Pancreas (tissue), 10 donors: ENCODE results near the gene DHRSX. TPM values are rescaled to one million over a fixed set of nuclear protein-coding genes. Genes with fewer than 3 reads are reported as not detected.

Experiments
- ATAC-seq, 4 donors: fragments of 200-7000 bp; cut with Tn5 transposase; one replicate each; pipeline versions ENCODE4 v1.8.0 to v1.9.1; 2020; ENCODE audit warnings: mild to moderate bottlenecking in 4 of 4, moderate library complexity in 4 of 4
- DNase-seq, 6 donors: peaks; one replicate each; pipeline ENCODE4 v3.0.0-alpha.2; 2020
- FAIRE-seq: peaks from 2 replicates; lab custom pipeline; 2012; peaks lifted over from hg19 to GRCh38; lab: Jason Lieb, UNC
- H3K27ac ChIP-seq, 4 donors: fragments of 200-600 bp; sonication (generic); 1 replicate in 3 of 4; 2 replicates in 1 of 4; pipeline versions ENCODE4 v1.5.0 to v1.8.0; 2020
- H3K27me3 ChIP-seq, 4 donors: fragments of 200-600 bp; one replicate each; pipeline ENCODE4 v1.8.0; 2021
- H3K36me3 ChIP-seq, 3 donors: fragments of 200-600 bp; sonication (generic) in 1 of 3; one replicate each; pipeline versions ENCODE4 v1.5.0 to v1.8.0; 2020 to 2021
- H3K4me1 ChIP-seq, 3 donors: fragments of 200-600 bp; one replicate each; pipeline ENCODE4 v1.8.0; 2021
- H3K4me3 ChIP-seq, 4 donors: fragments of 200-600 bp; sonication (generic) in 2 of 4; one replicate each; pipeline versions ENCODE4 v1.5.0 to v1.8.0; 2020 to 2021
- H3K9me3 ChIP-seq, 4 donors: fragments of 200-600 bp; one replicate each; pipeline ENCODE4 v1.8.0; 2021
- CTCF ChIP-seq, 4 donors: fragments of 200-600 bp; sonication (generic) in 3 of 4; IDR thresholded peaks; one replicate each; pipeline versions ENCODE4 v1.5.0 to v1.8.0; 2021; ENCODE audit warnings: antibody characterized with exemption in 4 of 4
- WGBS, 2 donors: extraction: QIAGEN DNeasy Blood & Tissue Kit; methylation state at CpG; one replicate each; pipeline ENCODE4 v1.1.7; 2013; 5-methylcytosine and 5-hydroxymethylcytosine counted together
- intact Hi-C, 3 donors: fragments of 100-400 bp; cut with DNase I; formaldehyde crosslinking; loops; one replicate each; pipeline versions ENCODE4 v1.11.1 to v1.14.2; 2022
- polyA plus RNA-seq, 2 donors: library from polyadenylated mRNA; stranded (reverse); fragments of 200-250 nt; gene quantifications; one replicate each; pipeline ENCODE4 v1.2.3, GENCODE V29; 2013
- total RNA-seq, 6 donors: library from RNA; stranded (reverse); fragmentation: NEBNext Ultra II Directional in 4 of 6; extraction: Animal tissue kit (Norgen Biotek cat#: 25700) in 4 of 6; gene quantifications; one replicate each; pipeline versions ENCODE4 v1.2.1 to v1.2.4, GENCODE V29; 2021 to 2023
- donor health status: healthy with polysubstance abuse.
- donor health status: DM: no; HTN: no; CAD: no; lungs with moderate emphysema.
- donor health status: DM: no; HTN: no; CAD: no.
- donor health status: control.
- donor health status: control.
- donor health status: Bipolar disorder and iron deficiency.
- donor health status: DM: yes; HTN: yes; CAD: no.
- donor health status: DM: no; HTN: no; CAD: no.
- donor health status: DM: no; HTN: no; CAD: no.
- donor health status: DM: yes; HTN: yes; CAD: no.

Gene DHRSX
- total and polyA plus RNA-seq, 8 donors, result 8.1 to 26.5 (median 17.2) TPM

- intact Hi-C loops, result no loop called here
- no peak for TF ChIP-seq CTCF (IDR thresholded peaks at IDR 0.05)
- H3K36me3 ChIP-seq, result no peaks in the 10 kb centered on the region
- no peaks in the 10 kb centered on the region for H3K9me3 ChIP-seq
- H3K27ac ChIP-seq, result no peak overlapping the region
- no peaks in the 10 kb centered on the region for H3K27me3 ChIP-seq
- no peaks in the 10 kb centered on the region for H3K4me1 ChIP-seq
- H3K4me3 ChIP-seq, result no peak overlapping the region
- ATAC-seq (no peak), FAIRE-seq (no peak), DNase-seq (no peak)
- 88 to 92% methylated on average over 6 of the region's 6 CpGs for WGBS, 2 donors
Measured at GRCh38 chrX:2301901-2302300, 198.9 kb downstream of the DHRSX start.

DNA sequence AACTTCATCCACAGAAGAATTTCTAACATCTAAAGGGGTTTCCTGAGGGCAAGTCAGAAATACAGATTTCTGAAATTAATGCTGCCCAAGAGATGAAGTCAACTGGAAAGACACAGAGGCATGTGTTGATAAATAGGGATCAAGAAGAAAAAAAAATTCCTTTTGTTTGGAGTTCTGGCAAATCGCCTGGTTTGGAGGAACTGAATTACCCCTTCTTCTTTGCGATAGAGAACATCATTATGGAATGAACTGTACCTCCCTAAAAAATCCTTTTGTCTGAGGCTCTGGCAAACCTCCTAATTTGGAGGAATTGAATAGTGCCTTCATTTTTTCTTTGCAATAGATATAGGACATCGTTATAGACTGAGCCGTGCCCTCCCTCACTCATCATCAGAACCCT lies 200.9 kb downstream of the DHRSX start:
- no peak for TF ChIP-seq CTCF (IDR thresholded peaks at IDR 0.05)
- 74 to 76% methylated on average over 4 of the region's 4 CpGs for WGBS, 2 donors
- FAIRE-seq, result no peak

GRCh38 chrX:2286731-2287130 lies 214.0 kb downstream of the DHRSX start:
- FAIRE-seq (no peak), DNase-seq (no peak), ATAC-seq (no peak)
- H3K4me1 ChIP-seq, result no peaks in the 10 kb centered on the region
- no peaks in the 10 kb centered on the region for H3K27me3 ChIP-seq
- H3K9me3 ChIP-seq, result no peaks in the 10 kb centered on the region
- H3K27ac ChIP-seq, result no peak overlapping the region
- WGBS, 2 donors, result 94 to 96% methylated on average over 2 of the region's 2 CpGs
- peaks cover 0 to 4% (median 0%) of the 10 kb centered on the region in 3 donors for H3K36me3 ChIP-seq
- no peak for TF ChIP-seq CTCF (IDR thresholded peaks at IDR 0.05)
- intact Hi-C loops, result no loop called here
- no peak overlapping the region for H3K4me3 ChIP-seq

More for the DNA sequence above, 200.9 kb downstream of the DHRSX start:
- no peak overlapping the region for H3K4me3 ChIP-seq
- DNase-seq, result no peak
- no peak for ATAC-seq
- H3K27me3 ChIP-seq, result no peaks in the 10 kb centered on the region
- no peak overlapping the region for H3K27ac ChIP-seq
- intact Hi-C loops, result no loop called here
- H3K36me3 ChIP-seq, result no peaks in the 10 kb centered on the region
- no peaks in the 10 kb centered on the region for H3K4me1 ChIP-seq
- no peaks in the 10 kb centered on the region for H3K9me3 ChIP-seq

DNA sequence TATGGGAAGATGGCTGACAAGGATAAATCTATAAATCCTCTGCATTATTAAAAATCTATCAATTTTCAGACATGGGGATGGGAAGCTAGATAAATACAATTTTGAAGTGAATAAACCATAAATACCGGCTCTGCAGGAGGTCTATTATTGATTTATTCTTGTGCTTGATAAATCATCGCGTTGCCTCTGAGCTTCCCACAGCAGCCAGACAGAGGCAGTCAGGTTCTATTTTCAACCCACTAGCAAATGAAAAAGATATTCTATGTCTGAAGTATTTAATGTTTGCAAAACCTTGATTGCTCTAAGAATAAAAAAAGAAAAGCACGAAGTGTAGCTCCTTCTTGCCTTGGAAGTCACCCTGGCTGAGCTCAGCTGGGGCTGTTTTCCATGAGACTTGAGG lies 216.2 kb downstream of the DHRSX start:
- DNase-seq (no peak), ATAC-seq (peak in 2 of 4 donors; percentile 50 to 64), FAIRE-seq (no peak)
- 51 to 57% methylated on average over 4 of the region's 4 CpGs for WGBS, 2 donors
- Histone ChIP-seq H3K4me3 (no peak overlapping the region), H3K27ac (no peak overlapping the region), H3K9me3 (no peaks in the 10 kb centered on the region), H3K27me3 (no peaks in the 10 kb centered on the region), H3K36me3 (peaks cover 0 to 4% (median 0%) of the 10 kb centered on the region in 3 donors), H3K4me1 (no peaks in the 10 kb centered on the region)
- no peak for TF ChIP-seq CTCF (IDR thresholded peaks at IDR 0.05)
- intact Hi-C loops, result no loop called here

DNA sequence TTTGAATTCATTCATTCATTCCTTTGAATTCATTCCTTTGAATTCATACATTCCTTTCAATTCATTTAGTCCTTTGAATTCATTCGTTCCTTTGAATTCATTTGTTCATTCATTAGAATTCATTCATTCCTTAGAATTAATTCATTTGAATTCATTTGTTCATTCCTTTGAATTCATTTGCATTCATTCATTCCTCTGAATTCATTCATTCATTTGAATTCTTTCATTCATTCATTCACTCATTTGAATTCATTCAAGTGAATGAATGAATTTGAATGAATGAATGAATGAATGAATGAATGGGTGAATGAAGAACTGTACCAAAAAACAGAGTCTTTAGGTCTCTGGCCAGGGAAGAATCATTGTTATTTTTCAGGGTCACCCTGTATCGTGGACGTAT lies 216.6 kb downstream of the DHRSX start:
- Histone ChIP-seq H3K4me3 (no peak overlapping the region), H3K9me3 (no peaks in the 10 kb centered on the region), H3K27ac (no peak overlapping the region), H3K36me3 (peaks cover 0 to 4% (median 0%) of the 10 kb centered on the region in 3 donors), H3K27me3 (no peaks in the 10 kb centered on the region), H3K4me1 (no peaks in the 10 kb centered on the region)
- intact Hi-C loops, result no loop called here
- TF ChIP-seq CTCF (IDR thresholded peaks at IDR 0.05), result no peak
- WGBS, 2 donors, result 71 to 74% methylated on average over 3 of the region's 3 CpGs
- FAIRE-seq (no peak), DNase-seq (no peak), ATAC-seq (peak in 2 of 4 donors; percentile 19 to 28)
